Measurements from ENCODE around the gene SGK1. TPM values are rescaled to one million over a fixed set of nuclear protein-coding genes. Genes with fewer than 3 reads are reported as not detected.
"Not testable (repeated sequence)": the region's sequence is repeated elsewhere in the genome, so short reads cannot be mapped to it uniquely, and the experiment has no call there.

SGK1 gene
- total and polyA plus RNA-seq, 10 donors: 12.3 to 80.1 (median 51.4) TPM

GRCh38 chr6:134328792-134329191, 10.9 kb upstream of the SGK1 start:
- Histone ChIP-seq H3K27me3 (replicated peaks in 1 of 7) (no peaks in the 10 kb centered on the region), H3K4me1 (no peaks in the 10 kb centered on the region), H3K27ac (no peak overlapping the region), H3K9me3 (peaks cover 2 to 15% (median 10%) of the 10 kb centered on the region in 8 donors), H3K4me3 (no peak overlapping the region), H3K36me3 (no peaks in the 10 kb centered on the region)
- no peak for TF ChIP-seq POLR2AphosphoS5 (IDR thresholded peaks at IDR 0.05)
- no peak for TF ChIP-seq POLR2A (IDR thresholded peaks at IDR 0.05)
- TF ChIP-seq CTCF (IDR thresholded peaks at IDR 0.05 in 8 of 11, conservative IDR thresholded peaks at IDR 0.05 in 3 of 11): no peak
- 49 to 91% (median 76%) methylated on average over 2 of the region's 2 CpGs for WGBS, 5 donors
- DNase-seq: no peak
- intact Hi-C loops (cut with DNase I; ENCODE audit: low total_unique reads): no loop called here

GRCh38 chr6:134328138-134328537, 10.2 kb upstream of the SGK1 start:
- H3K9me3 ChIP-seq: peaks cover 2 to 15% (median 10%) of the 10 kb centered on the region in 8 donors
- TF ChIP-seq POLR2AphosphoS5 (IDR thresholded peaks at IDR 0.05): no peak
- TF ChIP-seq CTCF (IDR thresholded peaks at IDR 0.05 in 8 of 11, conservative IDR thresholded peaks at IDR 0.05 in 3 of 11): no peak
- TF ChIP-seq POLR2A (IDR thresholded peaks at IDR 0.05): no peak
- WGBS, 5 donors: 89 to 100% (median 95%) methylated on average over 2 of the region's 2 CpGs
- no peak for DNase-seq
- no peaks in the 10 kb centered on the region for H3K36me3 ChIP-seq
- H3K4me3 ChIP-seq: no peak overlapping the region
- H3K4me1 ChIP-seq: no peaks in the 10 kb centered on the region
- H3K27me3 ChIP-seq (replicated peaks in 1 of 7): no peaks in the 10 kb centered on the region
- no peak overlapping the region for H3K27ac ChIP-seq
- intact Hi-C loops (cut with DNase I; ENCODE audit: low total_unique reads): no loop called here

- intact Hi-C loops (cut with DNase I; ENCODE audit: low total_unique reads); H3K27me3 ChIP-seq (replicated peaks in 1 of 7); DNase-seq; H3K4me3 ChIP-seq; H3K4me1 ChIP-seq; H3K27ac ChIP-seq; H3K36me3 ChIP-seq: not testable (repeated sequence)
- H3K9me3 ChIP-seq: peaks cover 2 to 15% (median 10%) of the 10 kb centered on the region in 8 donors
- WGBS, 5 donors: 93 to 97% (median 95%) methylated on average over 4 of the region's 4 CpGs
Observed at GRCh38 chr6:134326192-134326591, 8.3 kb upstream of the SGK1 start.

- Histone ChIP-seq H3K9me3 (peaks cover 2 to 20% (median 14%) of the 10 kb centered on the region in 8 donors), H3K27me3 (replicated peaks in 1 of 7) (no peaks in the 10 kb centered on the region), H3K27ac (no peak overlapping the region), H3K4me3 (no peak overlapping the region), H3K36me3 (no peaks in the 10 kb centered on the region), H3K4me1 (no peaks in the 10 kb centered on the region)
- TF ChIP-seq CTCF (IDR thresholded peaks at IDR 0.05 in 8 of 11, conservative IDR thresholded peaks at IDR 0.05 in 3 of 11) (no peak), POLR2AphosphoS5 (IDR thresholded peaks at IDR 0.05) (no peak)
- intact Hi-C loops (cut with DNase I; ENCODE audit: low total_unique reads): no loop called here
- WGBS, 5 donors: 90 to 96% (median 94%) methylated on average over 4 of the region's 4 CpGs
- no peak for DNase-seq
Observed at GRCh38 chr6:134324766-134325165, 6.9 kb upstream of the SGK1 start.

- 59 to 69% (median 67%) methylated on average over 5 of the region's 5 CpGs for WGBS, 5 donors
- TF ChIP-seq CTCF (IDR thresholded peaks at IDR 0.05 in 8 of 11, conservative IDR thresholded peaks at IDR 0.05 in 3 of 11): no peak
- TF ChIP-seq POLR2A (IDR thresholded peaks at IDR 0.05): no peak
- no peak for TF ChIP-seq POLR2AphosphoS5 (IDR thresholded peaks at IDR 0.05)
Observed at GRCh38 chr6:134324141-134324540, 6.2 kb upstream of the SGK1 start.

More at GRCh38 chr6:134324141-134324540, 6.2 kb upstream of the SGK1 start:
- no peak overlapping the region for H3K4me3 ChIP-seq
- peaks cover 2 to 24% (median 17%) of the 10 kb centered on the region in 8 donors for H3K9me3 ChIP-seq
- H3K36me3 ChIP-seq: no peaks in the 10 kb centered on the region
- no peak for DNase-seq
- intact Hi-C loops (cut with DNase I; ENCODE audit: low total_unique reads): no loop called here
- no peak overlapping the region for H3K27ac ChIP-seq
- H3K27me3 ChIP-seq (replicated peaks in 1 of 7): peaks cover 0 to under 1% (median 0%) of the 10 kb centered on the region in 7 donors
- H3K4me1 ChIP-seq: no peaks in the 10 kb centered on the region
